CD4-positive, alpha-beta T cell (primary cell): ENCODE results near the gene ZNF77. TPM values are rescaled to one million over a fixed set of nuclear protein-coding genes. Genes with fewer than 3 reads are reported as not detected.

Source experiments
- ATAC-seq: fragments of 200-7000 bp; cut with Tn5 transposase; one replicate; pipeline ENCODE4 v1.10.0; 2022; ENCODE audit warnings: mild to moderate bottlenecking; ENCODE audit not compliant: poor library complexity
- CTCF ChIA-PET: fragments of 350-600 bp; sonication (Branson Sonifier 250); formaldehyde crosslinking; loops from one replicate; lab custom pipeline; 2021; ENCODE audit warnings: antibody characterized with exemption, inconsistent platforms; lab: Charles Lee
- POLR2A ChIA-PET: fragments of 350-600 bp; sonication (Branson Sonifier 250); formaldehyde crosslinking; loops from one replicate; lab custom pipeline; 2021; ENCODE audit warnings: antibody characterized with exemption, inconsistent platforms; lab: Charles Lee
- DNase-seq, 14 experiments: peaks; one replicate each; pipeline ENCODE4 v3.0.0-alpha.2; 2013 to 2020; ENCODE audit warnings: mixed read lengths in 2 of 14
- H3K27ac ChIP-seq, 2 donors: one replicate each; pipeline versions ENCODE4 v1.5.1 to v1.7.0; 2013; ENCODE audit warnings: low read length in 2 of 2, low read depth in 1 of 2, mild to moderate bottlenecking in 1 of 2
- H3K27me3 ChIP-seq, 2 experiments: 1 replicate in 1 of 2; 2 replicates in 1 of 2; pipeline versions ENCODE4 v1.6.1 to v1.7.0; 2013; ENCODE audit warnings: low read length in 2 of 2, control low read depth in 1 of 2, mild to moderate bottlenecking in 1 of 2, moderate library complexity in 1 of 2; ENCODE audit not compliant: insufficient read depth in 2 of 2, control insufficient read depth in 1 of 2
- H3K36me3 ChIP-seq: one replicate; pipeline ENCODE4 v1.6.1; 2013; ENCODE audit warnings: low read length, control low read depth; ENCODE audit not compliant: insufficient read depth
- H3K4me1 ChIP-seq: one replicate; pipeline ENCODE4 v1.6.1; 2013; ENCODE audit warnings: low read length, control low read depth; ENCODE audit not compliant: insufficient read depth
- H3K4me3 ChIP-seq: one replicate; pipeline ENCODE4 v1.5.1; 2013; ENCODE audit warnings: mild to moderate bottlenecking, low read length, moderate library complexity
- H3K9me3 ChIP-seq, 2 experiments: 1 replicate in 1 of 2; 2 replicates in 1 of 2; pipeline versions ENCODE4 v1.6.1 to v1.7.0; 2013; ENCODE audit warnings: low read length in 2 of 2, mild to moderate bottlenecking in 2 of 2, control low read depth in 1 of 2, moderate library complexity in 1 of 2; ENCODE audit not compliant: control insufficient read depth in 1 of 2, insufficient read depth in 1 of 2
- H3K27ac Mint-ChIP-seq: one replicate; pipeline ENCODE4 v1.8.0; 2020; ENCODE audit warnings: mixed read lengths
- H3K27me3 Mint-ChIP-seq: one replicate; pipeline ENCODE4 v1.8.0; 2021; ENCODE audit warnings: mixed read lengths
- H3K36me3 Mint-ChIP-seq: one replicate; pipeline ENCODE4 v1.8.0; 2021; ENCODE audit warnings: low read depth, mixed read lengths
- H3K4me1 Mint-ChIP-seq: one replicate; pipeline ENCODE4 v1.8.0; 2021; ENCODE audit warnings: low read depth, mixed read lengths
- H3K4me3 Mint-ChIP-seq: one replicate; pipeline ENCODE4 v1.8.0; 2020; ENCODE audit warnings: mild to moderate bottlenecking, mixed read lengths
- H3K9me3 Mint-ChIP-seq: one replicate; pipeline ENCODE4 v1.8.0; 2020; ENCODE audit warnings: mixed read lengths
- intact Hi-C, 2 experiments: fragments of 100-400 bp; cut with DNase I in 1 of 2; cut with micrococcal nuclease in 1 of 2; formaldehyde crosslinking; loops; one replicate each; pipeline versions ENCODE4 v1.15.1 to v1.9.0; 2023 to 2025; cut with DNase I, micrococcal nuclease
- total RNA-seq, 174 experiments: library from RNA in 2 of 174; stranded (reverse) in 2 of 174; gene quantifications; one replicate each; pipeline ENCODE4 v1.2.3 and lab custom pipeline; 2021 to 2026
- TF ChIP-seq, protein P1 (sequence below): fragments of 200-600 bp; IDR thresholded peaks from one replicate; pipeline ENCODE4 v1.8.0; 2022; ENCODE audit warnings: antibody characterized with exemption, mild to moderate bottlenecking

Gene ZNF77
- total RNA-seq, 2 experiments from 2014 or later, result 2.0 to 2.4 TPM

DNA sequence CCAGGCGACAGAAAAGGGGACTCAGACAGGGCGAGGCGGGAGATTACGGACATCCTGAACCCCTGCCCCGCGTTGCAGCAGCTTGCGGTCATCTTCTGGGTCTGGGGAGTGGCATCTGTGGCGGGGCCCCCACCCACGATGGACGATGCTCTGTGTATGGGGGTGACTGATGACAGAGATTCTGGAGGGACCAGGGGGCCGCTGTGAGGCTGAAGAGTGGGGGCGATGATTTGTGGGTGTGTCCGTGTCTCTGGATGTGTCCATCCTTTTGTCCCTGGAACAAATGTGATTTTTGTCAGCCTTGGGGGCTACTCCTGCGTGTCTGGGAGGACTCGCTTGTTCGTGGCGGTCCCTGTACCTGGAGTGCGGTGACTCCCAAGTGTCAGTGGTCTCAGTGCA is 17.7 kb downstream of the ZNF77 start:
- H3K9me3 Mint-ChIP-seq, result peaks cover 8% of the 10 kb centered on the region
- TF ChIP-seq, protein P1, sequence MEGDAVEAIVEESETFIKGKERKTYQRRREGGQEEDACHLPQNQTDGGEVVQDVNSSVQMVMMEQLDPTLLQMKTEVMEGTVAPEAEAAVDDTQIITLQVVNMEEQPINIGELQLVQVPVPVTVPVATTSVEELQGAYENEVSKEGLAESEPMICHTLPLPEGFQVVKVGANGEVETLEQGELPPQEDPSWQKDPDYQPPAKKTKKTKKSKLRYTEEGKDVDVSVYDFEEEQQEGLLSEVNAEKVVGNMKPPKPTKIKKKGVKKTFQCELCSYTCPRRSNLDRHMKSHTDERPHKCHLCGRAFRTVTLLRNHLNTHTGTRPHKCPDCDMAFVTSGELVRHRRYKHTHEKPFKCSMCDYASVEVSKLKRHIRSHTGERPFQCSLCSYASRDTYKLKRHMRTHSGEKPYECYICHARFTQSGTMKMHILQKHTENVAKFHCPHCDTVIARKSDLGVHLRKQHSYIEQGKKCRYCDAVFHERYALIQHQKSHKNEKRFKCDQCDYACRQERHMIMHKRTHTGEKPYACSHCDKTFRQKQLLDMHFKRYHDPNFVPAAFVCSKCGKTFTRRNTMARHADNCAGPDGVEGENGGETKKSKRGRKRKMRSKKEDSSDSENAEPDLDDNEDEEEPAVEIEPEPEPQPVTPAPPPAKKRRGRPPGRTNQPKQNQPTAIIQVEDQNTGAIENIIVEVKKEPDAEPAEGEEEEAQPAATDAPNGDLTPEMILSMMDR, result no peak

DNA sequence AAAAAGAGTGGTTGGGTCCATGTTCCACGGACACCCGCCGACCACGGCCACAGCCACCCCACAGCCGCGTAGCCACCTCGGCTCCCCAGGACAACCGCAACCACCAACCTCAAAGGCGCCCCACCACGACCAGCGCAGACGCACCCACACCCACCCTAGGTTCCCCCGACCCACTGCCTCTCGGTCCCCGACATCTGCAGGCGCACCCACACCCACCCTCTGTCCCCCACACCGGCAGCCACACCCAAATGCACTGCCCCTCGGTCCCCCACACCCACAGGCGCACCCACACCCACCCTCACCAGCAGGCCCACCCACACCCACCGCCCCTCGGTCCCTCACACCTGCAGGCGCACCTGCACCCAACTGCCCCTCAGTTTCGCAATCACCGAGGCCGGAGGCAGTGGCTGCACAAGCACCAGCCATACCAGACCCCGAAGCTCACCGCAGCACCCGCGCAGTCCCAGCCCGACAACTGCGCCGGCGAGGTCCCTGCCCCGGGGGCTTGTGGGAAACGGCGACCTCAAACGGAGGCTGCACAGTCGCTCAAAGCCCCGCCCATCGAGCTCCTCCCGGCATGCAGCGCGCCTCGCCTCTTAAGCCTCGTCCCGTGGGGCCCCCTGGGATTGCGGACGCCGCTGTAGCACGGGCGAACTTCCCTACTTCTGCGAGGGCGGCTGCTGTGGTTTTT is 18.3 kb downstream of the ZNF77 start:
- Mint-ChIP-seq H3K27ac (no peak overlapping the region), H3K4me1 (no peaks in the 10 kb centered on the region), H3K4me3 (no peak overlapping the region), H3K9me3 (peaks cover 7% of the 10 kb centered on the region), H3K36me3 (peaks cover 12% of the 10 kb centered on the region), H3K27me3 (no peaks in the 10 kb centered on the region)
- Histone ChIP-seq H3K4me3 (no peak overlapping the region), H3K36me3 (no peaks in the 10 kb centered on the region), H3K27me3 (no peaks in the 10 kb centered on the region), H3K9me3 (peaks cover 4 to 13% of the 10 kb centered on the region in 2 experiments), H3K27ac (no peak overlapping the region), H3K4me1 (no peaks in the 10 kb centered on the region)
- ATAC-seq (no peak), DNase-seq (no peak)
- TF ChIP-seq, protein P1, result no peak
- intact Hi-C loops, result no loop called here
- POLR2A ChIA-PET, result no interaction called here
- CTCF ChIA-PET, result no interaction called here

More for the DNA sequence above, 17.7 kb downstream of the ZNF77 start:
- DNase-seq (no peak), ATAC-seq (no peak)
- Histone ChIP-seq H3K27me3 (no peaks in the 10 kb centered on the region), H3K9me3 (peaks cover 4 to 17% of the 10 kb centered on the region in 2 experiments), H3K4me1 (no peaks in the 10 kb centered on the region), H3K27ac (no peak overlapping the region), H3K4me3 (no peak overlapping the region), H3K36me3 (no peaks in the 10 kb centered on the region)
- H3K4me1 Mint-ChIP-seq, result no peaks in the 10 kb centered on the region
- no peaks in the 10 kb centered on the region for H3K27me3 Mint-ChIP-seq
- POLR2A ChIA-PET, result no interaction called here
- H3K36me3 Mint-ChIP-seq, result peaks cover 16% of the 10 kb centered on the region
- H3K4me3 Mint-ChIP-seq, result no peak overlapping the region
- intact Hi-C loops, result no loop called here
- CTCF ChIA-PET, result no interaction called here
- H3K27ac Mint-ChIP-seq, result no peak overlapping the region

DNA sequence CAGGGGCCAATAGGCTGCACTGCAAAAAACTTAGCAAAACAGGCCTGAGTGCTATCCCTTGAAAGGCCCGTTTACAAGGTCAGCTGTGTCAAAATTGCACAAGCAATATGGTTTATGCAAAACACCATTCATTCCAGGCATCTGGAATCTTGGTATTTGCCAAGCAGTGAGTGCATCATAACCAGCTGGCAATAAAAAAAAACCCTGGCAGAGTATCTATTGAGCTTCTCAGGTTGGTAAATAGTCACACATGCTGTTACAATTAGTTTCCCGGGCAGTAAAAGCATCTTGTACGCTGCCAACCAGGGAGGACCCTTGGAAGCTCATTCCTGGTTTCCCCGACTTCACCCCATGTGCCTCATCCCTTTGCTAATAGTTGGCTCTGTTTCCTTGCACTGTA is 21.3 kb downstream of the ZNF77 start:
- DNase-seq (no peak), ATAC-seq (no peak)
- Mint-ChIP-seq H3K27me3 (no peaks in the 10 kb centered on the region), H3K9me3 (no peaks in the 10 kb centered on the region), H3K36me3 (peaks cover 9% of the 10 kb centered on the region), H3K27ac (no peak overlapping the region), H3K4me3 (no peak overlapping the region), H3K4me1 (no peaks in the 10 kb centered on the region)
- TF ChIP-seq, protein P1, result no peak
- Histone ChIP-seq H3K9me3 (peaks cover 0 to 10% of the 10 kb centered on the region in 2 experiments), H3K27ac (no peak overlapping the region), H3K4me1 (no peaks in the 10 kb centered on the region), H3K4me3 (no peak overlapping the region), H3K27me3 (no peaks in the 10 kb centered on the region), H3K36me3 (peaks cover 2% of the 10 kb centered on the region)
- CTCF ChIA-PET, result interaction anchor here (1.2 kb wide), 1 partner anchor 36 kb away, joined by 3 read pairs; no protein-coding TSS in a partner anchor
- POLR2A ChIA-PET, result interaction anchor here (0.5 kb wide), 1 partner anchor 1099 kb away, joined by 3 read pairs; no protein-coding TSS in a partner anchor
- intact Hi-C loops, result no loop called here
